ENCODE measurements around the gene GLIS1.

The GLIS1 gene

GRCh38 chr1:53637511-53638359 is 101.2 kb downstream of the GLIS1 start:
- Mint-ChIP-seq H3K27ac (no peak overlapping the region), H3K36me3 (ENCODE audit: low read depth) (no peaks in the 10 kb centered on the region), H3K27me3 (ENCODE audit: low read depth) (no peaks in the 10 kb centered on the region), H3K4me1 (ENCODE audit: low read depth) (no peaks in the 10 kb centered on the region), H3K4me3 (no peak overlapping the region), H3K9me3 (no peaks in the 10 kb centered on the region)
- DNase-seq (ENCODE audit: low spot score) = no peak

GRCh38 chr1:53636621-53637171 is 102.3 kb downstream of the GLIS1 start:
- no peaks in the 10 kb centered on the region for H3K4me1 Mint-ChIP-seq (ENCODE audit: low read depth)

GRCh38 chr1:53634571-53634979 is 104.4 kb downstream of the GLIS1 start:
- Mint-ChIP-seq H3K27ac (no peak overlapping the region), H3K36me3 (ENCODE audit: low read depth) (no peaks in the 10 kb centered on the region), H3K4me1 (ENCODE audit: low read depth) (no peaks in the 10 kb centered on the region), H3K27me3 (ENCODE audit: low read depth) (no peaks in the 10 kb centered on the region), H3K4me3 (no peak overlapping the region), H3K9me3 (no peaks in the 10 kb centered on the region)
- no peak for DNase-seq (ENCODE audit: low spot score)

More at GRCh38 chr1:53636621-53637171, 102.3 kb downstream of the GLIS1 start:
- H3K36me3 Mint-ChIP-seq (ENCODE audit: low read depth) = no peaks in the 10 kb centered on the region
- H3K27me3 Mint-ChIP-seq (ENCODE audit: low read depth) = no peaks in the 10 kb centered on the region
- no peak for DNase-seq (ENCODE audit: low spot score)
- no peak overlapping the region for H3K4me3 Mint-ChIP-seq
- H3K9me3 Mint-ChIP-seq = no peaks in the 10 kb centered on the region
- H3K27ac Mint-ChIP-seq = no peak overlapping the region

GRCh38 chr1:53633073-53633704 is 105.8 kb downstream of the GLIS1 start:
- Mint-ChIP-seq H3K36me3 (ENCODE audit: low read depth) (no peaks in the 10 kb centered on the region), H3K27me3 (ENCODE audit: low read depth) (no peaks in the 10 kb centered on the region), H3K4me1 (ENCODE audit: low read depth) (no peaks in the 10 kb centered on the region), H3K4me3 (no peak overlapping the region), H3K9me3 (no peaks in the 10 kb centered on the region), H3K27ac (no peak overlapping the region)
- DNase-seq (ENCODE audit: low spot score) = no peak

GRCh38 chr1:53631622-53632310 is 107.2 kb downstream of the GLIS1 start:
- no peaks in the 10 kb centered on the region for H3K9me3 Mint-ChIP-seq
- no peaks in the 10 kb centered on the region for H3K27me3 Mint-ChIP-seq (ENCODE audit: low read depth)
- no peaks in the 10 kb centered on the region for H3K4me1 Mint-ChIP-seq (ENCODE audit: low read depth)
- H3K4me3 Mint-ChIP-seq = no peak overlapping the region
- H3K36me3 Mint-ChIP-seq (ENCODE audit: low read depth) = no peaks in the 10 kb centered on the region
- H3K27ac Mint-ChIP-seq = no peak overlapping the region
- DNase-seq (ENCODE audit: low spot score) = no peak

- peaks cover 1% of the 10 kb centered on the region for H3K27me3 Mint-ChIP-seq (ENCODE audit: low read depth)
- H3K9me3 Mint-ChIP-seq = no peaks in the 10 kb centered on the region
- H3K4me3 Mint-ChIP-seq = no peak overlapping the region
- no peak overlapping the region for H3K27ac Mint-ChIP-seq
- no peaks in the 10 kb centered on the region for H3K4me1 Mint-ChIP-seq (ENCODE audit: low read depth)
- no peak for DNase-seq (ENCODE audit: low spot score)
- H3K36me3 Mint-ChIP-seq (ENCODE audit: low read depth) = no peaks in the 10 kb centered on the region
Measured at GRCh38 chr1:53629101-53629691, 109.8 kb downstream of the GLIS1 start.

GRCh38 chr1:53628286-53628955 is 110.5 kb downstream of the GLIS1 start:
- Mint-ChIP-seq H3K4me3 (no peak overlapping the region), H3K9me3 (no peaks in the 10 kb centered on the region), H3K27ac (no peak overlapping the region), H3K36me3 (ENCODE audit: low read depth) (no peaks in the 10 kb centered on the region), H3K4me1 (ENCODE audit: low read depth) (no peaks in the 10 kb centered on the region), H3K27me3 (ENCODE audit: low read depth) (peaks cover 7% of the 10 kb centered on the region)
- DNase-seq (ENCODE audit: low spot score) = no peak

GRCh38 chr1:53627666-53628065 is 111.3 kb downstream of the GLIS1 start:
- Mint-ChIP-seq H3K4me1 (ENCODE audit: low read depth) (no peaks in the 10 kb centered on the region), H3K27ac (no peak overlapping the region), H3K27me3 (ENCODE audit: low read depth) (peaks cover 7% of the 10 kb centered on the region), H3K4me3 (no peak overlapping the region), H3K9me3 (no peaks in the 10 kb centered on the region), H3K36me3 (ENCODE audit: low read depth) (no peaks in the 10 kb centered on the region)
- no peak for DNase-seq (ENCODE audit: low spot score)

GRCh38 chr1:53627031-53627430 is 111.9 kb downstream of the GLIS1 start:
- H3K27me3 Mint-ChIP-seq (ENCODE audit: low read depth) = peaks cover 7% of the 10 kb centered on the region
- H3K36me3 Mint-ChIP-seq (ENCODE audit: low read depth) = no peaks in the 10 kb centered on the region
- H3K4me3 Mint-ChIP-seq = no peak overlapping the region
- H3K27ac Mint-ChIP-seq = no peak overlapping the region
- H3K9me3 Mint-ChIP-seq = no peaks in the 10 kb centered on the region
- no peak for DNase-seq (ENCODE audit: low spot score)
- H3K4me1 Mint-ChIP-seq (ENCODE audit: low read depth) = no peaks in the 10 kb centered on the region

- no peaks in the 10 kb centered on the region for H3K4me1 Mint-ChIP-seq (ENCODE audit: low read depth)
- no peak for DNase-seq (ENCODE audit: low spot score)
- H3K27me3 Mint-ChIP-seq (ENCODE audit: low read depth) = peaks cover 7% of the 10 kb centered on the region
- H3K36me3 Mint-ChIP-seq (ENCODE audit: low read depth) = no peaks in the 10 kb centered on the region
- no peaks in the 10 kb centered on the region for H3K9me3 Mint-ChIP-seq
- H3K4me3 Mint-ChIP-seq = no peak overlapping the region
- no peak overlapping the region for H3K27ac Mint-ChIP-seq
Measured at GRCh38 chr1:53626616-53627015, 112.3 kb downstream of the GLIS1 start.

- H3K4me3 Mint-ChIP-seq = no peak overlapping the region
- peaks cover 7% of the 10 kb centered on the region for H3K27me3 Mint-ChIP-seq (ENCODE audit: low read depth)
- H3K36me3 Mint-ChIP-seq (ENCODE audit: low read depth) = no peaks in the 10 kb centered on the region
- no peaks in the 10 kb centered on the region for H3K9me3 Mint-ChIP-seq
- DNase-seq (ENCODE audit: low spot score) = no peak
- H3K4me1 Mint-ChIP-seq (ENCODE audit: low read depth) = no peaks in the 10 kb centered on the region
- H3K27ac Mint-ChIP-seq = no peak overlapping the region
Measured at GRCh38 chr1:53625766-53626520, 113.0 kb downstream of the GLIS1 start.

- H3K27ac Mint-ChIP-seq = no peak overlapping the region
- no peak for DNase-seq (ENCODE audit: low spot score)
- H3K4me1 Mint-ChIP-seq (ENCODE audit: low read depth) = no peaks in the 10 kb centered on the region
- H3K9me3 Mint-ChIP-seq = no peaks in the 10 kb centered on the region
- H3K4me3 Mint-ChIP-seq = no peak overlapping the region
- H3K27me3 Mint-ChIP-seq (ENCODE audit: low read depth) = peaks cover 7% of the 10 kb centered on the region
- no peaks in the 10 kb centered on the region for H3K36me3 Mint-ChIP-seq (ENCODE audit: low read depth)
Measured at GRCh38 chr1:53625049-53625448, 113.9 kb downstream of the GLIS1 start.

GRCh38 chr1:53622531-53622930 is 116.4 kb downstream of the GLIS1 start:
- H3K4me3 Mint-ChIP-seq = no peak overlapping the region
- H3K9me3 Mint-ChIP-seq = no peaks in the 10 kb centered on the region
- peaks cover 7% of the 10 kb centered on the region for H3K27me3 Mint-ChIP-seq (ENCODE audit: low read depth)
- no peaks in the 10 kb centered on the region for H3K36me3 Mint-ChIP-seq (ENCODE audit: low read depth)
- H3K27ac Mint-ChIP-seq = no peak overlapping the region
- no peaks in the 10 kb centered on the region for H3K4me1 Mint-ChIP-seq (ENCODE audit: low read depth)
- no peak for DNase-seq (ENCODE audit: low spot score)

All from T-helper 2 cell treated with Interferon-gamma antibody and Interleukin-4, amounts not matched to agents 5 μg/mL and 100 μg/mL, for 36 hours (primary cell).